GM23338 (cell line): ENCODE measurements around the gene ECD. TPM values are rescaled to one million over a fixed set of nuclear protein-coding genes. Genes with fewer than 3 reads are reported as not detected.

Experiments
- ATAC-seq: fragments of 200-7000 bp; cut with Tn5 transposase; 3 replicates; pipeline ENCODE4 v1.9.1; 2020
- DNase-seq: peaks from one replicate; pipeline ENCODE4 v3.0.0-alpha.2; 2015; ENCODE audit warnings: low spot score
- H2AFZ ChIP-seq: fragments of 200-600 bp; sonication (generic); 2 replicates; pipeline ENCODE4 v1.8.0; 2016; ENCODE audit warnings: antibody characterized with exemption, mild to moderate bottlenecking, moderate library complexity
- H3F3A ChIP-seq: fragments of 200-600 bp; sonication (generic); replicated peaks from 2 replicates; pipeline ENCODE4 v1.8.0; 2017; ENCODE audit warnings: antibody characterized with exemption, mixed run types, low read depth
- H3K27ac ChIP-seq: fragments of 200-600 bp; sonication (generic); 2 replicates; pipeline ENCODE4 v1.6.1; 2016; ENCODE audit warnings: low read depth
- H3K27me3 ChIP-seq: fragments of 200-600 bp; sonication (generic); 2 replicates; pipeline ENCODE4 v1.8.0; 2016; ENCODE audit warnings: mild to moderate bottlenecking, mixed run types, moderate library complexity; ENCODE audit not compliant: insufficient read depth
- H3K36me3 ChIP-seq: fragments of 200-600 bp; sonication (generic); 2 replicates; pipeline ENCODE4 v1.8.0; 2016; ENCODE audit warnings: mild to moderate bottlenecking; ENCODE audit not compliant: insufficient read depth
- H3K4me1 ChIP-seq: fragments of 200-600 bp; sonication (generic); 2 replicates; pipeline ENCODE4 v1.8.0; 2016; ENCODE audit warnings: mild to moderate bottlenecking, moderate library complexity; ENCODE audit not compliant: insufficient read depth
- H3K4me2 ChIP-seq: fragments of 200-600 bp; sonication (generic); 2 replicates; pipeline ENCODE4 v1.7.1; 2017; ENCODE audit warnings: mixed run types
- H3K4me3 ChIP-seq: fragments of 200-600 bp; sonication (generic); 2 replicates; pipeline ENCODE4 v1.6.1; 2016; ENCODE audit warnings: mixed run types
- H3K79me2 ChIP-seq: fragments of 200-600 bp; sonication (generic); replicated peaks from 2 replicates; pipeline ENCODE4 v1.8.0; 2017; ENCODE audit warnings: mild to moderate bottlenecking; ENCODE audit not compliant: insufficient read depth
- H3K9me2 ChIP-seq: fragments of 200-600 bp; sonication (generic); 2 replicates; pipeline ENCODE4 v1.8.0; 2017; ENCODE audit not compliant: insufficient read depth
- H4K20me1 ChIP-seq: fragments of 200-600 bp; sonication (generic); replicated peaks from 2 replicates; pipeline ENCODE4 v1.8.0; 2017; ENCODE audit warnings: mild to moderate bottlenecking; ENCODE audit not compliant: insufficient read depth
- H3K27ac Mint-ChIP-seq: 2 replicates; pipeline ENCODE4 v1.8.0; 2020; ENCODE audit warnings: inconsistent platforms, mild to moderate bottlenecking, moderate library complexity, mixed read lengths
- H3K27me3 Mint-ChIP-seq: 3 replicates; pipeline ENCODE4 v1.8.0; 2022; ENCODE audit warnings: low read depth, mild to moderate bottlenecking, moderate library complexity, mixed read lengths, inconsistent platforms; ENCODE audit not compliant: insufficient read depth, poor library complexity
- H3K36me3 Mint-ChIP-seq: 3 replicates; pipeline ENCODE4 v1.8.0; 2021; ENCODE audit warnings: low read depth, mild to moderate bottlenecking, inconsistent platforms, moderate library complexity, mixed read lengths
- H3K4me1 Mint-ChIP-seq: 3 replicates; pipeline ENCODE4 v1.8.0; 2020; ENCODE audit warnings: mild to moderate bottlenecking, inconsistent platforms, mixed read lengths
- H3K4me3 Mint-ChIP-seq: 3 replicates; pipeline ENCODE4 v1.8.0; 2021; ENCODE audit warnings: moderate library complexity, mild to moderate bottlenecking, inconsistent platforms, mixed read lengths
- H3K9me3 Mint-ChIP-seq: 3 replicates; pipeline ENCODE4 v1.8.0; 2020; ENCODE audit warnings: moderate library complexity, mild to moderate bottlenecking, inconsistent platforms, mixed read lengths
- CREB1 ChIP-seq: fragments of 250-450 bp; sonication (Bioruptor Pico); IDR thresholded peaks from 2 replicates; pipeline ENCODE4 v1.5.0; 2020; ENCODE audit warnings: low read depth, mild to moderate bottlenecking, moderate library complexity
- EZH2phosphoT487 ChIP-seq: fragments of 200-600 bp; sonication (generic); IDR thresholded peaks from one replicate; pipeline ENCODE4 v1.8.1; 2018; ENCODE audit warnings: antibody characterized with exemption; ENCODE audit not compliant: unreplicated experiment
- JUNB ChIP-seq: IDR thresholded peaks from one replicate; pipeline ENCODE4 v1.6.1; 2016; ENCODE audit warnings: antibody characterized with exemption; ENCODE audit not compliant: unreplicated experiment
- NANOG ChIP-seq: IDR thresholded peaks from 2 replicates; pipeline ENCODE4 v1.6.1; 2016; ENCODE audit warnings: antibody characterized with exemption, borderline replicate concordance
- POLR2AphosphoS5 ChIP-seq: IDR thresholded peaks from 2 replicates; pipeline ENCODE4 v1.6.1; 2016; ENCODE audit warnings: antibody characterized with exemption, low read depth
- STAT1 ChIP-seq: IDR thresholded peaks from one replicate; pipeline ENCODE4 v1.6.1; 2016; ENCODE audit warnings: antibody characterized with exemption; ENCODE audit not compliant: unreplicated experiment
- ZNF331 ChIP-seq: fragments of 250-450 bp; sonication (Bioruptor Pico); IDR thresholded peaks from 2 replicates; pipeline ENCODE4 v1.5.0; 2020; ENCODE audit warnings: low read depth, mild to moderate bottlenecking, moderate library complexity
- polyA plus RNA-seq: library from polyadenylated mRNA; unstranded; fragments of >200 nt; fragmentation: Nextera tagmentation; extraction: Ambion mirVana; gene quantifications from 2 replicates; pipeline ENCODE4 v1.2.1, GENCODE V29; 2016
- total RNA-seq: library from RNA; depleted of rRNA; stranded (reverse); fragments of >200 nt; shearing (Covaris generic); gene quantifications from 2 replicates; pipeline ENCODE4 v1.2.3, GENCODE V29; 2014
- TF ChIP-seq, protein P1 (sequence below): fragments of 250-450 bp; sonication (Bioruptor Pico); IDR thresholded peaks from 2 replicates; pipeline ENCODE4 v1.5.0; 2020; ENCODE audit warnings: mild to moderate bottlenecking, moderate library complexity
- TF ChIP-seq, protein P2 (sequence below): IDR thresholded peaks from 2 replicates; pipeline ENCODE4 v1.6.1; 2016; ENCODE audit warnings: antibody characterized with exemption
- TF ChIP-seq, protein P3 (sequence below), 2 experiments: fragments of 200-600 bp in 1 of 2; sonication (generic) in 1 of 2; conservative IDR thresholded peaks; 2 replicates each; pipeline versions ENCODE4 v1.5.1 to v1.6.1; 2016 to 2017; ENCODE audit warnings: antibody characterized with exemption in 2 of 2, low read depth in 2 of 2, mild to moderate bottlenecking in 2 of 2, moderate library complexity in 1 of 2

Gene ECD
- total and polyA plus RNA-seq, 2 experiments from 2014 or later, result 37.8 to 56.6 TPM

DNA sequence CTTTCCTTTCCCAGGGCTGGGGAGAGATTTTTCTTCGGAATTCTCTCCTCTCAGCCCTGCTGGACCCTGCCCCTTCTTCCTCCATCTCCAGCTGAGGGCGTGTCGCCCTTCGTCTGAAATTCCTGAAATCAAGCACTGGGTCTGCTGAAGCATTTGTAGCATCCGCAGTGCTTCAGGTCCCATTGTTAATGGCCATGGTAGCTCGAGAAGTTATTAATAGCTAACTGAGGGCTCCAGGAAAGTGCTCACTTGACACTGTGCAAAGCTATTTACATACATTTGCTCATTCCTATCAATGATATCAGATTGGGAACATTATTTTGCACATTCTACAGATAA is 626 bp upstream of the ECD start (continued):
- TF ChIP-seq, protein P1, sequence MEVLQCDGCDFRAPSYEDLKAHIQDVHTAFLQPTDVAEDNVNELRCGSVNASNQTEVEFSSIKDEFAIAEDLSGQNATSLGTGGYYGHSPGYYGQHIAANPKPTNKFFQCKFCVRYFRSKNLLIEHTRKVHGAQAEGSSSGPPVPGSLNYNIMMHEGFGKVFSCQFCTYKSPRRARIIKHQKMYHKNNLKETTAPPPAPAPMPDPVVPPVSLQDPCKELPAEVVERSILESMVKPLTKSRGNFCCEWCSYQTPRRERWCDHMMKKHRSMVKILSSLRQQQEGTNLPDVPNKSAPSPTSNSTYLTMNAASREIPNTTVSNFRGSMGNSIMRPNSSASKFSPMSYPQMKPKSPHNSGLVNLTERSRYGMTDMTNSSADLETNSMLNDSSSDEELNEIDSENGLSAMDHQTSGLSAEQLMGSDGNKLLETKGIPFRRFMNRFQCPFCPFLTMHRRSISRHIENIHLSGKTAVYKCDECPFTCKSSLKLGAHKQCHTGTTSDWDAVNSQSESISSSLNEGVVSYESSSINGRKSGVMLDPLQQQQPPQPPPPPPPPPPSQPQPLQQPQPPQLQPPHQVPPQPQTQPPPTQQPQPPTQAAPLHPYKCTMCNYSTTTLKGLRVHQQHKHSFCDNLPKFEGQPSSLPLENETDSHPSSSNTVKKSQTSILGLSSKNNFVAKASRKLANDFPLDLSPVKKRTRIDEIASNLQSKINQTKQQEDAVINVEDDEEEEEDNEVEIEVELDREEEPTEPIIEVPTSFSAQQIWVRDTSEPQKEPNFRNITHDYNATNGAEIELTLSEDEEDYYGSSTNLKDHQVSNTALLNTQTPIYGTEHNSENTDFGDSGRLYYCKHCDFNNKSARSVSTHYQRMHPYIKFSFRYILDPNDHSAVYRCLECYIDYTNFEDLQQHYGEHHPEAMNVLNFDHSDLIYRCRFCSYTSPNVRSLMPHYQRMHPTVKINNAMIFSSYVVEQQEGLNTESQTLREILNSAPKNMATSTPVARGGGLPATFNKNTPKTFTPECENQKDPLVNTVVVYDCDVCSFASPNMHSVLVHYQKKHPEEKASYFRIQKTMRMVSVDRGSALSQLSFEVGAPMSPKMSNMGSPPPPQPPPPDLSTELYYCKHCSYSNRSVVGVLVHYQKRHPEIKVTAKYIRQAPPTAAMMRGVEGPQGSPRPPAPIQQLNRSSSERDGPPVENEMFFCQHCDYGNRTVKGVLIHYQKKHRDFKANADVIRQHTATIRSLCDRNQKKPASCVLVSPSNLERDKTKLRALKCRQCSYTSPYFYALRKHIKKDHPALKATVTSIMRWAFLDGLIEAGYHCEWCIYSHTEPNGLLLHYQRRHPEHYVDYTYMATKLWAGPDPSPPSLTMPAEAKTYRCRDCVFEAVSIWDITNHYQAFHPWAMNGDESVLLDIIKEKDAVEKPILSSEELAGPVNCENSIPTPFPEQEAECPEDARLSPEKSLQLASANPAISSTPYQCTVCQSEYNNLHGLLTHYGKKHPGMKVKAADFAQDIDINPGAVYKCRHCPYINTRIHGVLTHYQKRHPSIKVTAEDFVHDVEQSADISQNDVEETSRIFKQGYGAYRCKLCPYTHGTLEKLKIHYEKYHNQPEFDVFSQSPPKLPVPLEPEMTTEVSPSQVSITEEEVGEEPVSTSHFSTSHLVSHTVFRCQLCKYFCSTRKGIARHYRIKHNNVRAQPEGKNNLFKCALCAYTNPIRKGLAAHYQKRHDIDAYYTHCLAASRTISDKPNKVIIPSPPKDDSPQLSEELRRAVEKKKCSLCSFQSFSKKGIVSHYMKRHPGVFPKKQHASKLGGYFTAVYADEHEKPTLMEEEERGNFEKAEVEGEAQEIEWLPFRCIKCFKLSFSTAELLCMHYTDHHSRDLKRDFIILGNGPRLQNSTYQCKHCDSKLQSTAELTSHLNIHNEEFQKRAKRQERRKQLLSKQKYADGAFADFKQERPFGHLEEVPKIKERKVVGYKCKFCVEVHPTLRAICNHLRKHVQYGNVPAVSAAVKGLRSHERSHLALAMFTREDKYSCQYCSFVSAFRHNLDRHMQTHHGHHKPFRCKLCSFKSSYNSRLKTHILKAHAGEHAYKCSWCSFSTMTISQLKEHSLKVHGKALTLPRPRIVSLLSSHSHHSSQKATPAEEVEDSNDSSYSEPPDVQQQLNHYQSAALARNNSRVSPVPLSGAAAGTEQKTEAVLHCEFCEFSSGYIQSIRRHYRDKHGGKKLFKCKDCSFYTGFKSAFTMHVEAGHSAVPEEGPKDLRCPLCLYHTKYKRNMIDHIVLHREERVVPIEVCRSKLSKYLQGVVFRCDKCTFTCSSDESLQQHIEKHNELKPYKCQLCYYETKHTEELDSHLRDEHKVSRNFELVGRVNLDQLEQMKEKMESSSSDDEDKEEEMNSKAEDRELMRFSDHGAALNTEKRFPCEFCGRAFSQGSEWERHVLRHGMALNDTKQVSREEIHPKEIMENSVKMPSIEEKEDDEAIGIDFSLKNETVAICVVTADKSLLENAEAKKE (CRISPR knock-in tag), result no peak
- TF ChIP-seq, protein P2, sequence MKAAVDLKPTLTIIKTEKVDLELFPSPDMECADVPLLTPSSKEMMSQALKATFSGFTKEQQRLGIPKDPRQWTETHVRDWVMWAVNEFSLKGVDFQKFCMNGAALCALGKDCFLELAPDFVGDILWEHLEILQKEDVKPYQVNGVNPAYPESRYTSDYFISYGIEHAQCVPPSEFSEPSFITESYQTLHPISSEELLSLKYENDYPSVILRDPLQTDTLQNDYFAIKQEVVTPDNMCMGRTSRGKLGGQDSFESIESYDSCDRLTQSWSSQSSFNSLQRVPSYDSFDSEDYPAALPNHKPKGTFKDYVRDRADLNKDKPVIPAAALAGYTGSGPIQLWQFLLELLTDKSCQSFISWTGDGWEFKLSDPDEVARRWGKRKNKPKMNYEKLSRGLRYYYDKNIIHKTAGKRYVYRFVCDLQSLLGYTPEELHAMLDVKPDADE, result no peak
- TF ChIP-seq CREB1, result no peak
- no peak for TF ChIP-seq NANOG
- TF ChIP-seq POLR2AphosphoS5, result no peak
- TF ChIP-seq EZH2phosphoT487, result no peak
- TF ChIP-seq ZNF331 (CRISPR knock-in tag), result no peak
- TF ChIP-seq JUNB, result no peak
- no peak for TF ChIP-seq STAT1

DNA sequence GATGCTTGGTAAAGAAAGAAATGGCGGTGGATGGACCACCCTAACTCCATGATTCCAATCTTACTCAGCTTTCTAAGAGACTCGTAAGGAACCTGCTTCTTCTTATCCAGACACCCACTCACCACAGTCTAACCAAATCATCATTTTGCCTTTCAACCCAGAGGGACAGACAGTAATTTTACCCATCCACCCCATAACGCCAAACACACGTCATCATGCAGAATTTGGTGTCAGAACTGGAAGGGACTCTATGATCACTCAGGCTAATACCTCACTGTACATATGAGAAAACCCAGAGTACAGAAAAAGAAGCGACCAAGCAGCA is 388 bp downstream of the ECD start:
- DNase-seq (no peak), ATAC-seq (no peak)
- H3K4me1 Mint-ChIP-seq, result peaks cover 9% of the 10 kb centered on the region; the same call in 2 of the 3 replicates
- no peaks in the 10 kb centered on the region; the same call in 2 of the 3 replicates for H3K9me3 Mint-ChIP-seq
- Histone ChIP-seq H3K27ac (peak overlapping the region; percentile 93), H3K36me3 (peaks cover 17% of the 10 kb centered on the region; the same call in 1 of the 2 replicates), H2AFZ (peak overlapping the region; percentile 60; the same call in 1 of the 2 replicates), H3K4me2 (peak overlapping the region; percentile 87), H4K20me1 (peaks cover 6% of the 10 kb centered on the region), H3K27me3 (no peaks in the 10 kb centered on the region), H3K4me1 (0 out of 2 replicates have a peak, but pooled peaks cover 6% of the 10 kb centered on the region), H3K4me3 (peak overlapping the region; percentile 89), H3K9me2 (no peaks in the 10 kb centered on the region), H3K79me2 (peaks cover 66% of the 10 kb centered on the region), H3F3A (peaks cover 4% of the 10 kb centered on the region; the same call in 1 of the 2 replicates)
- H3K4me3 Mint-ChIP-seq, result peak overlapping the region; percentile 100
- H3K36me3 Mint-ChIP-seq, result peaks cover 10% of the 10 kb centered on the region
- no peaks in the 10 kb centered on the region for H3K27me3 Mint-ChIP-seq
- H3K27ac Mint-ChIP-seq, result peak overlapping the region; percentile 99
- TF ChIP-seq NANOG, result no peak
- TF ChIP-seq, protein P3, sequence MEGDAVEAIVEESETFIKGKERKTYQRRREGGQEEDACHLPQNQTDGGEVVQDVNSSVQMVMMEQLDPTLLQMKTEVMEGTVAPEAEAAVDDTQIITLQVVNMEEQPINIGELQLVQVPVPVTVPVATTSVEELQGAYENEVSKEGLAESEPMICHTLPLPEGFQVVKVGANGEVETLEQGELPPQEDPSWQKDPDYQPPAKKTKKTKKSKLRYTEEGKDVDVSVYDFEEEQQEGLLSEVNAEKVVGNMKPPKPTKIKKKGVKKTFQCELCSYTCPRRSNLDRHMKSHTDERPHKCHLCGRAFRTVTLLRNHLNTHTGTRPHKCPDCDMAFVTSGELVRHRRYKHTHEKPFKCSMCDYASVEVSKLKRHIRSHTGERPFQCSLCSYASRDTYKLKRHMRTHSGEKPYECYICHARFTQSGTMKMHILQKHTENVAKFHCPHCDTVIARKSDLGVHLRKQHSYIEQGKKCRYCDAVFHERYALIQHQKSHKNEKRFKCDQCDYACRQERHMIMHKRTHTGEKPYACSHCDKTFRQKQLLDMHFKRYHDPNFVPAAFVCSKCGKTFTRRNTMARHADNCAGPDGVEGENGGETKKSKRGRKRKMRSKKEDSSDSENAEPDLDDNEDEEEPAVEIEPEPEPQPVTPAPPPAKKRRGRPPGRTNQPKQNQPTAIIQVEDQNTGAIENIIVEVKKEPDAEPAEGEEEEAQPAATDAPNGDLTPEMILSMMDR (conservative IDR thresholded peaks at IDR 0.05; ENCODE audit: low read depth in 2 of 2), result no peak
